Measurements from ENCODE around the gene TARM1.
"Not testable (repeated sequence)": the region's sequence is repeated elsewhere in the genome, so short reads cannot be mapped to it uniquely, and the experiment has no call there.

TARM1 gene

GRCh38 chr19:54095859-54096616 is 14.9 kb upstream of the TARM1 start:
- H3K4me1 ChIP-seq (ENCODE audit: control insufficient read depth, insufficient read depth, low read length); H3K36me3 ChIP-seq (ENCODE audit: control insufficient read depth in 2 of 2, insufficient read depth in 1 of 2, low read length in 2 of 2); H3K9me3 ChIP-seq (ENCODE audit: control insufficient read depth, insufficient read depth, low read depth, low read length); H3K27ac ChIP-seq (ENCODE audit: extremely low read depth, low read depth, low read length): not testable (repeated sequence)
- ChIA-PET POLR2A (interaction anchor here (0.6 to 1.2 kb wide), 3 partner anchors 19 to 439 kb away, joined by 3 to 5 read pairs (median 3); partner anchors contain the start of genes CNOT3, PRPF31 and TFPT), CTCF (interaction anchor here (0.5 to 1.0 kb wide), 5 partner anchors 37 to 412 kb away, joined by 3 to 7 read pairs (median 4); no protein-coding TSS in a partner anchor)
- H3K4me3 ChIP-seq (ENCODE audit: low read depth, low read length): peak overlapping the region; percentile 8; the same call in 1 of the 2 replicates
- TF ChIP-seq ZBTB44 (tag by site-specific recombination; IDR thresholded peaks at IDR 0.05) (0 out of 2 replicates have a peak, but pooled peaks have one; percentile 34), GLIS2 (tag by site-specific recombination; IDR thresholded peaks at IDR 0.05) (peak; percentile 45; the same call in 1 of the 2 replicates), ZNF600 (tag by site-specific recombination; IDR thresholded peaks at IDR 0.05) (peak; percentile 35; the same call in 1 of the 2 replicates), KLF9 (tag by site-specific recombination; IDR thresholded peaks at IDR 0.05; ENCODE audit: low read depth) (peak; percentile 65), ZNF596 (tag by site-specific recombination; IDR thresholded peaks at IDR 0.05) (peak; percentile 95), KLF1 (tag by site-specific recombination; IDR thresholded peaks at IDR 0.05) (peak; percentile 67), ZBTB20 (tag by site-specific recombination; IDR thresholded peaks at IDR 0.05) (peak; percentile 60; the same call in 1 of the 2 replicates), GLIS1 (tag by site-specific recombination; IDR thresholded peaks at IDR 0.05) (0 out of 2 replicates have a peak, but pooled peaks have one; percentile 13), HIC1 (tag by site-specific recombination; IDR thresholded peaks at IDR 0.05) (peak; percentile 59; the same call in 1 of the 2 replicates), ZNF335 (tag by site-specific recombination; conservative IDR thresholded peaks at IDR 0.05) (peak; percentile 37; the same call in 1 of the 2 replicates), HOXC10 (CRISPR knock-in tag; IDR thresholded peaks at IDR 0.05) (0 out of 2 replicates have a peak, but pooled peaks have one; percentile 67), ZNF692 (tag by site-specific recombination; IDR thresholded peaks at IDR 0.05) (peak; percentile 95), ZBTB26 (tag by site-specific recombination; optimal IDR thresholded peaks at IDR 0.05) (peak; percentile 57), CTCF (tag by site-specific recombination; IDR thresholded peaks at IDR 0.05) (peak; percentile 43; the same call in 1 of the 2 replicates), PRDM1 (tag by site-specific recombination; IDR thresholded peaks at IDR 0.05) (peak; percentile 12), ZFHX2 (tag by site-specific recombination; conservative IDR thresholded peaks at IDR 0.05) (peak; percentile 43; the same call in 1 of the 2 replicates), ZFP69B (tag by site-specific recombination; IDR thresholded peaks at IDR 0.05) (peak; percentile 86), ZNF366 (tag by site-specific recombination; conservative IDR thresholded peaks at IDR 0.05) (peak; percentile 61), ZNF561 (tag by site-specific recombination; IDR thresholded peaks at IDR 0.05; ENCODE audit: borderline replicate concordance) (peak; percentile 22; the same call in 1 of the 2 replicates)

Data from HEK293 (cell line).